M059J (cell line): ENCODE data around the gene PANK1. TPM values are rescaled to one million over a fixed set of nuclear protein-coding genes. Genes with fewer than 3 reads are reported as not detected.
"Not testable (repeated sequence)": the region's sequence is repeated elsewhere in the genome, so short reads cannot be mapped to it uniquely, and the experiment has no call there.

Experiments
- DNase-seq: peaks from one replicate; pipeline ENCODE4 v3.0.0-alpha.2; 2012; ENCODE audit warnings: low read depth
- total RNA-seq: library from RNA; depleted of rRNA; stranded (reverse); fragments of >200 nt; shearing (Covaris generic); gene quantifications from 2 replicates; pipeline ENCODE4 v1.2.3, GENCODE V29; 2014

The PANK1 gene
- total RNA-seq, 1 experiment from 2014 or later = 12.0 TPM

DNA sequence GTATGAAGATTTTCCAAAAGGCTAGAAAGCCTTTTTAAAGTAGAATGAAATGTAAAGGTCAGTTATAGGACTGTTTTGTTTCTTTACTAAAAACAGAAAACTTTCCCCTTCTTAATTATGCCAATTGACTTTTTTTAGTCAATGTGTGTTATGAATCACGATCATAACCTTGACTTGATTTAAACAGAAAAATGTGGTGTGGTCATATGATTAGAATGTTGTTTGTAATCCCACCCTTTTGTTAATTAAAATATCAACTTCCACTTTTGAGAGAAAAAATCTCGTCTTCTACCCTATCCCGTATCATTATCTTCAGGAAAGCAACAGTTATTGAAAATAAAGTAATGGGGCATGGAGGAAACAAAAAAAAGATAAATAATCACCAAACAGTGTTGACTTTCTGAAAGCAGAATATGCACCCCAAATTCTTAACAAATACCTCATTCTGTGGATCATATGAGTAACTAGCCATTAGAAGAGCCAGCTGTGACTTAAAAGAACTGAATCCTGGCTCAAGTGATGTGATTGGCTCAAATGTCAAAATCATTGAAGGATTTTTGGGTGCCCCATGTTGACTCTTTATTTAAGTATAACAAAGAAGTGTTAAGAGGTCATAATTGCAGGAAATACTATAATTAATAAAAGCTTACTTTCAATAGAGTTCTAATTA, 77.3 kb downstream of the PANK1 start:
- no peak for DNase-seq

DNA sequence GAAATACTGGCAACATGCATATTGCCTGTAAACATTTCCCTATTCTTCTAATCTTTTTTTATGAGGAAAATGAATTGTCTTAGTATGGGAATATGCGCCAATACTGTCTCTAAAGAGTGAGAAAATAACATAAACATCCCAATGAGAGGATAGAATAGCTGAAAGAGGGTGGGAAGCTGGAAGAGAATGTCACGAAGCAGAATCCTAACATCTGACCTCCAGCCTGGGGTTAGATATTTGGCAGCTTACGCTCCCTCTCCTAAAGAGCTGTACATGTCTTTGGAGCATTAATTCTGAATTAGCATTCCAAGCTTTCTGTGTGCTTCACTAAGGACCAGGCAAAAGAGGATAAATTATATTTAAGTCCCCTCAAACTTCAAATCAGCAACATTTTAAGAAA, 78.0 kb downstream of the PANK1 start:
- no peak for DNase-seq

DNA sequence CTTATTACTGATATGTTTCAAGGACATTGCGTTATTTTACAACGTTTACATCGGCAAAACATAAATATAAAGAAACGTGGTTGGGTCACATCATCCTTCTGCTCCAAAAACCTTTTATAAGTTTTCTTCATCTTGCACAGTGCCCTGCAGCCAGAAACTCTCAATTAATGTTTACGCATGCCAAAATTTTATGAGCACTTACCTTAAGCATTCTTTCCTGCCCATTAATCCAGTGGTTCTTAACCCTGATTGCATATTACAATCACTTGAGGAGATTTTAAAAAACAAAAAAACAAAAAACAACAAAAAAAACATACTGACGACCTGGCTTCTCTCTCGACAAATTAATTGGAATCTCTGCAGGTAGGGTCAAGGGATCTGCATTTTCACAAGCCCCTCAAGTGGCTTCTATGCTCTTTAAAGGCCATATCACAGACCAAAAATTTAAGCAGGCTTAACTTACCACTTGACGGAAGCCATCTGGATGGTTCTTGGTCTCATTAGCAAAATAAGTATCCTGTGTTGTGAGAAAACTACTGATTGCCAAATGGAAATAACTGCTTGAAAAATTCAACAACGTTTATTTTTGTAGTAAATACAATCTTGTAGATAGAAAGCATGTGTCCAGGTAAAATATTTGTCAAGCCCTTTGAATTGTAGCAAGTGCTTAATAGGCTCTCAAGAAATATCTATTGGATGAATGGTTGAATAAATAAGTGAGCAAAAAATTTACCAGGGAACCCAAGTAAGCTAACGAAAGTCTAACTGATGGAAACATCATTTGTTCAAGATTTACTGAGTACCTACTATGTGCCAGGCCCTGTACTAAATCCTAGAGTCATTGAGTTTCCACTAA, 78.7 kb downstream of the PANK1 start:
- peak; percentile 15 for DNase-seq

DNA sequence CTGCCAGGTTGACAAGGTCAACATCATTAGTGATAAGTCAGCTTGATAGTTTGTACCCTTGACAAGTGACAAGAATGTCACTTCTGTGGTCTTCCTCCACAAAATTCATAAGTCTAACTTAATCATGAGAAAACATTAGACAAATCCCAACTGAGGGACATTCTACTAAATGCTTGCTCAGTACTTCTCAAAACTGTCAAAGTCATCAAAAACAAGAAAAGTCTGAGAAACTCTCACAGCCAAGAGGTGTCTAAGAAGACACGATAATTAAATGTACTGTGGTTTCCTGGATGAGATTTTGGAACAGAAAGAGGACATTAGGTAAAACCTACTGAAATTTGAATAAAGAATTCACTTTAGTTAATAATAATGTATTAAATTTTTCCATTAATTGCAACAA, 79.9 kb downstream of the PANK1 start:
- DNase-seq = no peak

DNA sequence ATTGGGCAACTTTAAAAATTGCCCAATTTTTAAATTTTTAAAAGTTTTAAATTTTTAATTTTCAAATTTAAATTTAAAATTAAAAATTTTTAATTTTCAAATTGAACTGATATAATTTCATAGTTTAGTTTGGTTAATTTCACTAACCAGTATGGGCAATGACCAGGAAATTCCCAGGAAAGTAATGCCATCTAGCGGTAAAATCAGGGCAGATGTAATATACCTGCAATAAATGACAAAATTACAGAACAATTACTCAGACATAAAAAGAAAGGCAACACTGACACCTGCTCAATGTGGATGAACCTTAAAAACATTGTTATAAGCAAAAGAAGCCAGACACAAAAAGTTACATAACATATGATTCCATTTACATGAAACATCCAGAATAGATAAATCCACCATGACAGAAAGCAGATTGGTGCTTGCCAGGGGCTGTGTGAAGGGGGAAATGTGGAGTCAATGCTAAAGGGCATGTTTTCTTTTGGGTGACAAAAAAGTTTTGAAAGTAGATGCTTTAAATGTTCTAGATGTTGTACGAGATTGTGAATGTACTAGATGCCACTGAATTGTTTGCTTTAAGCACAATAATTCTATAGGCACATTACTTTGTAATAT, 81.1 kb downstream of the PANK1 start:
- peak; percentile 57 for DNase-seq

DNA sequence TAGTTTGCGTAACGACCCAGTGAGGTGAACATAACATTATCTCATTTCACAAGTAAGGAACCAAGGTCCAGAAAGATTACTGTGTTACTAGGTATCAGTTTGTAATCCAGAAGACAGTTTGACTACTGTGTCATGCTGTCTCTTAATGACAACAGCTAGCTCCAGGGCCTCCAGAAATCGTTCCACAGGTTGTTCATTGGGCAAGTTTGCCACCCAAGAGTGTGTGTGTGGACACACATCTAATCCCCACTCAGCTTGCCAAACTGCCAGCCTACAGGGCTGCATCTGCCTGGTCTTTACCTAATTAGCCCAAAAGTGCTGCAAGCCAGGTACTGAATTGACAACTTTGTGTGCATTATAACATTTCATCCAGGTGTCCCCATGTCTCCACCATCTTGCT, 81.7 kb downstream of the PANK1 start:
- no peak for DNase-seq

DNA sequence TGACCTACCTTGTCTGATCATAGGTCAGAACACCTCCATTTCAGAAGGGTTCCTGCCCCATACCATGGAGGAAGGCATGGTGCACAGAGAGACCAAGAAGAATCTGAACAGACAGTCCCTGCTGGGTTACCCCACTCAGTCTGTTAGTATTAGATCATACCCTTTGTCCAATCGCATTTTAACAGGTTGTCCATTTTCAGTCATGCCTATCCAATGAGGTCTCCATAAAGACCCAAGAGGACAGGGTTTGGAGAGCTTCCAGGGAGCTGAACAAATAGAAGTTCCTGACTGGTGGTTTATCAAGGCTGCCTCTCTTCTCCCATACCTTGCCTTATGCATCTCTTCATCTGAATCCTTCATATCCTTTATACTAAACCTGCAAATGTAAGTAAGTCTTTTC, 88.4 kb downstream of the PANK1 start:
- peak; percentile 27 for DNase-seq

DNA sequence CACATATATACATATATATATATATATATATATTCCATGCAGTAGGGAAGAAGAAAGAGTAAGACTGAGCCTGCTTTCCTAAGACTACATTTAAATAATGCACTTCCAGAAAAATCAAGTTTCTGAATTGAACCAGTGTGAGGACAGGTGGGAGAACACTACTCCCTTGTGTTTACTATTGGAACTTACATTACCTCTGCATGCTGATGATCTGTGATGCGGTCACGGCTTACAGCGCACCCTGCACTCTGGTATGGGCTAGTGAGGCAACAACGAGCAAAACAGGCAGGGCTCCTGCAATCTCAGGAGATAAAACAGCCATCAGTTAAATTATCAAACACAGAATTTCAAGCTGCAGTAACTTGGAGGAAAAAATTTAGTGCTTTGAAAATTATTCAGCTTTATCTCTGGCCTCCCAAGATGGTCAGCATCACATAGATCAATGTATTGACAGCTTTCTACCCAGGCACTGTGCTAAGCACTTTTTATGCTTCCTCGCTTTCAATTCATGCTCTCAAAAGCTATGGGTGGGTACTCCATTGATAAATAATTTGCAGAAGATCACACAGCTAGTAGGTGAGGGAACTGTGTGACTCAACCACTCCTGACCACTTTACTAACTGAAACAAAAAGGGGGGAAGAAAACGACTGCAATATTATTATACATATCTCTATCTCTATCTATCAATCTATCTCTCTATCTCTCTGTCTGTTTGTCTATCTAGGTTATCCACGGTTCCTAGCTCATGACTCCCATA, 89.2 kb downstream of the PANK1 start:
- peak; percentile 57 for DNase-seq

DNA sequence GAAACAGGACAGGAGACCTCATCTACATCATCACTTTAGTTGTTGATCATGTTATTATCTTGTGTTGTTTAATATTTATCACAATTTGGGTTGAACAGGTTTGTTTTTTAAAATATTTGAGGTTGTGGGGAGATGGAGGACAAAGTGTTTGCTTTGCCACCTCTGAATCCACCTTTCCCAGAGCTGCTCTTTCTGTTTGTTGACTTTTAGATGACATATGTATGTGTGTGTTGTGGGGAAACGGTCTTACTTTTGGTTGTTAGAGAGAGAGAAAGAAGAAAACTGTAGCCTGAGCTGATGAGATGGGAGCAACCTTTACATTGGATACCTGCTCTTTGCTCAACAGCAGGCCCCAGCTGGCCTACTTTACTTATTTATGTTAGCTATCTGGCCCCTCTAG, 90.6 kb downstream of the PANK1 start:
- DNase-seq = no peak

DNA sequence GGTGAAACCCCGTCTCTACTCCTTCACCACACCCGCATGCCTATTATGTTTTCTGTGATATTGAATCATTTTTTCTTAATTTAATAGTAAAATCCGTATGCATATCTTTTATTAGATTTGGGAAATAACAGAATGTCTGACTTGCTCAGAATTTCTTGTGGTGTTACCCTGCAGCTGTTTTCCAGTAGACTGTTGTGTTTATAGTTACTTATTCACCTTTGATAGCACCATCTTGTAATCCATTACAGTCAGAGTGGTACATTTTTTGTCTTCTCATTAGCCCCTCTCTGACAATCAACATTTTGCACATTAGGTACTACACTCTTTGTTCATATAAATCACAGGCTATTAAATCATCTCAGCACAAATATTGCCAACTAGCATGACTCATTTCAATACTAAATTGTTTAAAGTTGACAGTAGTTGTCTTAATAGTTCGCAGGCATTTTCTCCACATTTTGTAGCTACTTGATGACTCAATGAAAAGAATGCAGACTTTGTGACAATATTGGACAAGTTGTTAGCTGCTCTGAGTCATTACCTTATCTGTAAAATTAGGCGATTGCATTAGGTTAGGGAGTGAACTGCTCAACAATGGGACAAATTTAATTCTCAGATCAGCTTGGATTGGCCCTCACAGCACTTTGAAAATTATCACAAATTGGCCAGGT, 91.8 kb downstream of the PANK1 start:
- peak; percentile 98 for DNase-seq

DNA sequence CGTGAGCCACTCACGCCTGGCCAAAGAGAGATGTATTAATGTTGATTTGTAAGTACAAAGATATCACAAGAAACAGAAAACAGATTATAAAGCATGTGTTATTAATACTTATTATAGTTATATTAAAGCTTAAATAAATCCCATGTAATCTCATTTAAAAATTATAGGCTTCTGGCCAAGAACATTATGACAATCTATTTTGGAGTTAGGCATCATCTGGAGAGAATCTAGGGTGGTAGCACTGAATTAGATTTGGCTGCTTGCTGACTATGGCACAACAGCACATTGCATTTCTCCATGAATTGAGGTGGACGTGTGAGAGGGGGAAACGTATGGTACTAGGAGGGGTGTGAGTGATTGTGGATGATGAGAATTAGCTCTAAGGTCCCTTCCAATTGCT, 92.8 kb downstream of the PANK1 start:
- no peak for DNase-seq

DNA sequence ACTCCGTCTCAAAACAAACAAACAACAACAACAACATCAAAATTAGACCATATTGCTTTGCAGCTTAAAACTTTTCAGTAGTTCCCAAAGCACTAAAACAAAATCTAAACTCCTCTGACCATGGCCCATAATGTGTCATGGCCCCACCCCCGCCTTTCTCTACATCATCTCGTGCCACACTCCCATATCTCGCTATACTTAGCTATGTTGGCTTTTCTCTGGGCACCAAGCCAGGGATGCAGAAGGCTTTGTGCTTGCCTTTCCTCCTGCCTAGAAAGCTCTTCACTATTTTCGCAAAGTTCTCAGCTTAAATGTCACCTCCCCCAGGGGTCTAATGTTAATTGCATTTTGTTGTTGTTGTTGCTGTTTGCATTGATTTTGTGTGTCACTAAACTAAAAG, 94.5 kb downstream of the PANK1 start:
- DNase-seq = peak; percentile 37

DNA sequence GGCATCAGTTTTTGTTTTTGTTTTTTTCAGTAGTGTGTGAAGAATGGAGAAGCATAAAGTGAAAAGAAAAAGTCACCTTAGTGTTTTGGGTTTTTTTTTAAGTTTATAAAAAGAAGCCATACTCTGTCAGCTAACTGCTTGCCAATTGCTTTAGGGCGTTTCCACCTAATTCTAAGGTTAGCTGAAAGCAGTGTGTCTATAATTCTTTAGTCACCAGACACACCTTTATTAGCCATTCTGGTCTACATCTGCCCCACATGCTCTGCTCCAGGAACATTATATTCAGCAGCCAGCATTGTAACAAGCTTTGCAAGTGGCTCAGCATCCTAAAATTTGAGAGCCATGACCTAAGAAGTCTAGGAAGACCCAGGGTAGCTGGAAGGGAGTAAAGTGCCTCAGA, 95.5 kb downstream of the PANK1 start:
- no peak for DNase-seq

DNA sequence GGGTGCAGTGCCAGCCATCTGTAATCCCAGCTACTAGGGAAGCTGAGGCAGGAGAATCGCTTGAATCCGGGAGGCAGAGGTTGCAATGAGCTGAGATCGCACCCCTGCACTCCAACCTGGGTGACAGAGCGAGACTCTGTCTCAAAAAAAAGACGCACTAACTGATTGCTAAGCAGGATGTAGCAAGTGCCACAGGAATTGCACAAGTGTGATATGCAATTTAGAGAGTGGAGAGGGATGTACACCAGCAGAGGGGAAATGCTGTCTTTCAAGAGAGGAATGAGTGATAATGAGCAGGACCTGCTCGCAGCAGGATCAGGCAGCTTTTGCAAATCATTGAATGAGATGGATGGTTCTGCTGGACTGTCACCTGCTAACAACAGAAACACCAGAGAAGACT, 96.4 kb downstream of the PANK1 start:
- DNase-seq = no peak

DNA sequence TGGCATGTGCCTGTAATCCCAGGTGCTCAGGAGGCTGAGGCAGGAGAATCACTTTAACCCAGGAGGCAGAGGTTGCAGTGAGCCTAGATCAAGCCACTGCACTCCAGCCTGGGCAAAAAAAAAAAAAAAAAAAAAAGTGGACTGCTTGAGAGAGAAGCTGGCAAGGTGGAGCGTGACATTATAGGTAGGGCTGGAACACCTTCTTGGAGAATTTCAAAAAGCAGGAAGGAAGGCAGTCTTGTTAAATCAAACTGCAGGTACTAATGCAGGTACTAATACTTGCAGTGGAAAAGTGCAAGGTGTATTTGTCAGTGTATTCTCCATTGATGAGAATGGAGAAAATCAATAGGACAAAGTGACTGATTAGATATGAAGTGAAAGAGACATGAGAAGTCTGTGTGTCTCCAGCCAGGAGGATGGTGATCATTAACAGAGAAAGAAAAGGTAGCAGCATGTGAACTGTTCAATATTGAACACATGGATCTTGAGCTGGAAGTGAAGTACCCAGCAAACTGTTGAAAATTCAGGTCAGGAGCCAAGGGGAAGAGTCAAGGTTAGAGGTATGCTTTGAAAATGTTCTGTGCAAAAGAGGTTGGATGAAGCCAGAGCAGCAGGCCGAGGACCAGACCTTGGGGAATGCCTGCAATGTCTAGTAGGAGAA, 97.1 kb downstream of the PANK1 start:
- DNase-seq = no peak

DNA sequence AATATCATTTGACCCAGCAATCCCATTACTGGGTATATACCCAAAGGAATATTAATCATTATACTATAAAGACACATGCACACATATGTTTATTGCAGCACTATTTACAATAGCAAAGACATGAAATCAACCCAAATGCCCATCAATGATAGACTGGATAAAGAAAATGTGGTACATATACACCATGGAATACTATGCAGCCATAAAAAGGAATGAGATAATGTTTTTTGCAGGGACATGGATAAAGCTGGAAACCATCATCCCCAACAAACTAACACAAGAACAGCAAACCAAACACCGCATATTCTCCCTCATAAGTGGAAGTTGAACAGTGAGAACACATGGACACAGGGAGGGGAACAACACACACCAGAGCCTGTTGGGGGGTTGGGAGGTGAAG, 98.4 kb downstream of the PANK1 start:
- DNase-seq = not testable (repeated sequence)

DNA sequence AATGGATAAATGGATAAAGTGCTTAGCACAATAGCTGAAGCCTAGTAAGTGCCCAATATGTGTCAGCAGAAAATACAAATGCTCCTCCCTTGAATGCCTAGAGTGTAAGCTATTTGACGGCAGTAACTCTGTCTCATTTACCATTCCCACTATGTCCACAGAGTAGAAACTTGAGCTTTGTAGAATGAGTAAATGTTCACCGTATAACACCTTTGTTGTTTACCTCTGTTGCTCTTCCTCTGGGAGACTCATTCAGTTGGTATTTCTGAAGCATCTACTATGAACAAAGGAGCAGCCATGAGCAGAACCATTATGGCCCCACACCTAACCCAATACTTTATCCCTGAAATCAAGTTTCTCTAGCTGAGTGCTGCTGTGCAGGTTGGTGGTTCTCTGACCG, 101.2 kb downstream of the PANK1 start:
- no peak for DNase-seq

DNA sequence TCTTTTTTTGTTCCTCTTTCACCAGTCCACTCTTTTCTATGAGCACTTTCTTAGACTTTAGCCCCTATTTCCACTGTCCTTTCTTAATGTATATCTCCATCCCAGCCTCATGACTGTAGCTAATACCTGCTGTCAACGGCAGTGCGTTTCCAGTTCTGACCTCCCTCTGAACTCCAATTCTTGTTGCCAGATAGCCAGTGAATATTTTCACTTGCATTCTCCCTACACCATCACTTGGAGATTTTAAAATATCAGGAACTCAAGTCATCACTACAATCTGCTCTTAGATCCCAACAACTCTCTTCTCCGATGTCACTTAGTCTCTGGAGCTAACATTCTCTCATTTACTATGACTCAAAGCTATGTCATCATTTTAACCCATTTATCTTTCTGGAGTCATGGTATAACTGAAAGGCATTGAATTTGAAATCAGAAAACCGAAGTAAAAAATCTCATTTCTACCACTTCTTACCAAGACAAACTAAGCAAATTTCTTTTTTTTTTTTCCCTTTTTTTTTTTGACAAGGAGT, 104.6 kb downstream of the PANK1 start:
- DNase-seq = peak; percentile 80

DNA sequence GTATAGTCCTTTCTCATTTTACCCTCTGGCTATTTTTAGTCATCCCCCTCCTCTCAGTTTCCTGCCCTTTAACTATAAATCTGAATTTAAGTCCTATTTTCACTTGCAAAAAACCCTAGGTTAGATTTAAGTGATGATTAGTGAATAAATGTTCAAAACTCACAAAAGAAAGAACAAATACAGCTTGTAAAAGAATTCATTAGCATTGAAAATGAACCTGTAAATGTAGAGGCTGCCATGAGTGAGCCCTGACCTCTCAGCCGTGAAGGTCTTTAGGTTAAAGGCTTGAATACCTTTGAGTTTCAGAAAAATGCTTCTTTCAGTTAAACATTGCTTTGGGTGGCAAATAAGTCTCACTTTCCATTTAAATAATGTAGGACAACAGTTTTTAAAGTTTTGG, 107.7 kb downstream of the PANK1 start:
- DNase-seq = no peak

DNA sequence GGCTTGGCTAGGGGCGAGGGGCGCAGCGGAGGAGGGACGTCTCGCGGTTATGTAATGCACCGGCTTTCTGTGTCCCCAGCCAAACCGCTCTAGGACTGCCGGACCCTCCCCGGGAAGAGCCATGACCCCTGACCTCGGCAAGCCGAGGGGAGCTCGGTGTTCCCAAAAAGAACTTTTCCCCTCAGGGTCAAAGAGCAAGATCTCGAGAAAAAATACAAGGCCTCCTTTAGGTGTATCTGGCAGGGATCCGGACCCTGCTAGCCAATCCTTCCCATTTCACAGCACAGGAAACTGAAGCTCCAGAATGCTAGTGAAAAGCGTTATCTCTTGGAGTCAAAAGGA, 109.1 kb downstream of the PANK1 start:
- DNase-seq = no peak
